Measurements from ENCODE around the gene KSR2.

DNA sequence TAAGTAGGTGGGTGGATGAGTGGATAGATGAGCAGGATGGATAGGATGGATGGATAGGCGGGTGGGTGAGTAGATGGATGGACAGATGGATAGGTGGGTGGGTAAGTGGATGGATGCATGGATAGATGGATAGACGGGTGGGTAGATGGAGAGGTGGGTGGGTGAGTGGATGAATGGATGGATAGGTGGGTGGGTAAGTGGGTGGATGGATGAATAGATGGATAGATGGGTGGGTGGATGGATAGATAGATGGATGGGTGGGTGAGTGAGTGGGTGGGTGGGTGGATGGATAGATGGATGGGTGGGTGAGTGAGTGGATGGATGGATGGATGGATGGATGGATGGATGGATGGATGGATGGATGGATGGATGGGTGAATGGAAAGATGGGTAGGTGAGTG, 385.7 kb downstream of the KSR2 start:
- TF ChIP-seq, protein P1, sequence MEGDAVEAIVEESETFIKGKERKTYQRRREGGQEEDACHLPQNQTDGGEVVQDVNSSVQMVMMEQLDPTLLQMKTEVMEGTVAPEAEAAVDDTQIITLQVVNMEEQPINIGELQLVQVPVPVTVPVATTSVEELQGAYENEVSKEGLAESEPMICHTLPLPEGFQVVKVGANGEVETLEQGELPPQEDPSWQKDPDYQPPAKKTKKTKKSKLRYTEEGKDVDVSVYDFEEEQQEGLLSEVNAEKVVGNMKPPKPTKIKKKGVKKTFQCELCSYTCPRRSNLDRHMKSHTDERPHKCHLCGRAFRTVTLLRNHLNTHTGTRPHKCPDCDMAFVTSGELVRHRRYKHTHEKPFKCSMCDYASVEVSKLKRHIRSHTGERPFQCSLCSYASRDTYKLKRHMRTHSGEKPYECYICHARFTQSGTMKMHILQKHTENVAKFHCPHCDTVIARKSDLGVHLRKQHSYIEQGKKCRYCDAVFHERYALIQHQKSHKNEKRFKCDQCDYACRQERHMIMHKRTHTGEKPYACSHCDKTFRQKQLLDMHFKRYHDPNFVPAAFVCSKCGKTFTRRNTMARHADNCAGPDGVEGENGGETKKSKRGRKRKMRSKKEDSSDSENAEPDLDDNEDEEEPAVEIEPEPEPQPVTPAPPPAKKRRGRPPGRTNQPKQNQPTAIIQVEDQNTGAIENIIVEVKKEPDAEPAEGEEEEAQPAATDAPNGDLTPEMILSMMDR (IDR thresholded peaks at IDR 0.05; ENCODE audit: low read length): no peak
- TF ChIP-seq EZH2 (IDR thresholded peaks at IDR 0.05; ENCODE audit: borderline replicate concordance, low read length): no peak
